G401 (cell line): ENCODE results near the gene DUSP8. TPM values are rescaled to one million over a fixed set of nuclear protein-coding genes. Genes with fewer than 3 reads are reported as not detected.

Experiments used
- DNase-seq: peaks from one replicate; pipeline ENCODE4 v3.0.0-alpha.2; 2015; ENCODE audit warnings: low spot score
- in situ Hi-C: cut with HindIII; loops from 2 replicates; pipeline ENCODE4 v1.10.0; 2016; ENCODE audit warnings: low sequenced_read_pairs, mixed read lengths
- total RNA-seq: library from RNA; depleted of rRNA; stranded (reverse); fragments of >200 nt; shearing (Covaris generic); gene quantifications from 2 replicates; pipeline ENCODE4 v1.2.3, GENCODE V29; 2014

DUSP8 gene
- total RNA-seq, 1 experiment from 2014 or later, result 8.9 TPM

DNA sequence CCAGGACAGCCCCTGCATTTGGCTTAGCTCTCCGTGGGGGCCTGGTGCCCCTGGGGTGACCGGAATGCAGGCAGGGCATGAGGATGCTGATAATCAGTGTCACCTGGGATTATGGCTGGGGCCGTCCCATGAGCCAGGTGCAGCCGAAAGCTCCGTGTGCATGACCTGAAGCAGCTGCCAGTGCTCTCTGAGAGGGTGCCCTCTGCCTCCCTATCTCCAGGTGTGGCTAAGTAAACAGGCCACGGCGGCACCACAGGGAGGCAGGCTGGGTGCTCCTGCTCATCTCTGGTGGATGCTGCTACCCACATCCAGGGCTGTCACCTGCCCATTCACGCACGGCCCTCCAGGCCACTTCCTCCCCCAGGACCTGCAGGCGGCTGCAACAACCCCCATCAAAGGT, 29.8 kb downstream of the DUSP8 start:
- no peak for DNase-seq
- in situ Hi-C loops, result no loop called here

DNA sequence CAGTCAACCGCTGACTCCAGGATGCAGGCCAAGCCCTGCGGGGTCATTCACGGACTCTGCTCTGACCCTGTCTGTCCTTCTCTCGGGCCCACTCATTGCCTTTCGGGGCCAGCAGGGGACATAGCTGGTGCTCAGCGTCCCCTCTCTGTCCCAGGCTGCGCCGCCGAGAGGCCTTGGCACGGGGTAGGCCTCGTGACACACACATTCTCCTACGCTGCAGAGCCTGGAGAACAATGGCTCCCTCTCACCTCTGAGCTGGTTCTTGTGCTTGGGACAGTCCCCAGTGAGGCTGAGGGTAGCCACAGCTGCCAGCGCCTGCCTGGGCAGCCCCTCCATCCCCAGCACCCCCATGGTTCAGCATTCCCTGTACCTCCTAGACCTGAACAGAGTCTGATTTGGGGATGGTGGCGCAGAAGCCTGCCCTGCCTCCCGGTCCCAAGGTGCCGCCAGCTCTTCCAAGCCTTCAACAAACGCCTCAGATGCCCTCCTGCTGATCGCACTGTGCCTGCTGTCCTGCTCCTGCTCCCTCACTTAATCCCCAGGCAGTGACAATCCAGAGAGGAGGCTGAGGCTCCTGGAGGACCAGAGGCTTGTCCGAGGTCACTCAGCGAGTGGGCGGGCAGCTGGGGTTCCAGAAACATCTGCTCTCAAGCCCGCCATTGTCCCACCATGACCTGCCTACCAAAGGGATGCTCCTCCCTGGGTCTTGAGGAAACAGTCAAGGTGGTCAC, 30.4 kb downstream of the DUSP8 start:
- no peak for DNase-seq
- in situ Hi-C loops, result no loop called here

DNA sequence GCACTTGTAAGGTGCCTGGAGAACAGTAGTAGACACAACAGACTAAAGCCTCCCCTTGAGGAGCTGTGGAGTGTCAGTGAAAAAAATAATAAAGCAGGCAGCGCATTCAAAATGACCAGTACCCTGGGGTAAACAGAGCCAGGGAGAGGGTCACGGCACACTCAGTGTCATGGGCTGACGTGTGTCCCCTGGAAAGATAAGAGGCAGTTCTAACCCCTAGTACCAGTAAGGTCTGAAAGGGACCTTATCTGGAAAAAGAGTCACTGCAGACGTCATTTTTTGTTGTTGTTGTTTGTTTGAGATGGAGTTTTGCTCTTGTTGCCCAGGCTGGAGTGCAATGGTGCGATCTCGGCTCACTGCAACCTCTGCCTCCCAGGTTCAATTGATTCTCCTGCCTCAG, 32.0 kb downstream of the DUSP8 start:
- DNase-seq, result no peak
- in situ Hi-C loops, result no loop called here

DNA sequence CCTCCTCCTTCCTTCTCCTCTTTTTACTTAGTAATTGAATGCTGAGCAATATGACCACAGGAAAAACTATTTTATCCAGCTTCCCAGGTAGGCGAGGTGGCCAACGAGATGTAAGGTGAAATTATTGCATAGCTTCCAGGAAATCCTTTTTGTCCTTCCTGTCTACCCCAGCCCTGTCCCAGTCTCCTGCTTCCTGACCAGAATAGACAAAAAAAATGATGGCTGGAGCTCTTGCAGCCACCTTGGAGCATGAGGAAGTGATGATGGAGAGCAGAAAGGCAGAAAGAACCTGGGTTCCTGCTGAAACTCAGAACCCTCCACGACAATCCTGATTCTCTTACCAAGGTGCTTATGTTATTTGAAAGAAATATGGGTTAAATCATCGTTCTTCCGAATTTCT, 33.9 kb downstream of the DUSP8 start:
- no peak for DNase-seq
- in situ Hi-C loops, result loop anchor here (10.0 kb wide), 1 partner anchor 87 kb away; the partner anchor contains the start of genes KRTAP5-4 and KRTAP5-5

DNA sequence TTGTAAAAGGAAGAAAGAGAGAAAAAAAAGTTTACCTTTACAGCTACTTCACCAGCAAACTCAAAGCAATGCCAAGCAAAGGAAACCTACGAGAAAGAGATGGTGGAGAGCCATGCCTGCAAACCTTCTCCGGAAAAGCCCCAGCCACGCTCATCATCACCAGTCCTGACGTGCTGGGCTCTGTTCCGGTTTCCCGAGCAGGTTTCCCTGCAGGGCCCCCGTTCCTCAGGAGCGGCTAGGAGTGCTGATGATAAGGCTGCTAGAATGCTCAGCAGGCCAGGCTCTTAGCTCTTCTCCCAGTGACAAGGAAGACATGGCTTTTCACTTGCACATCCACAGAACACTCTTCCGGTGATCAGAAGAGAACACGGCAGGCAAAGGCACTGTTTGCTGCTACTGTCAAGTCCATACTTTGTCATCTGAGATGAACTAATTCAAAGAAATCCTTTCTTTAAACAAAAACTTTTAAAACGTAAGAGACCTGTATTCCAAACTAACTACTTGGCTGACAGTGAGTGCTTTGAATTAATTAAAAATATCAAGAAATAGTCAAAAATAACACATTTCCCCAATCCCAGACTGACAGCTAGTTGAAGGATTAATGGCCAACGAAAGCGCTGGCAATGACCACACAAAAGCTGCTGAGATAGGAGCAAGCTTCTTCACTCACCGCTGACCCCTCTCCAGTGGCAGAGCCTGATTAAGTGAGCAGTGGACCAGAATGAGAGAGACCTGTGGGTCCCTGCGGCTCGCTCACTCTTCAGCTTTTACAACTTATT, 35.8 kb downstream of the DUSP8 start:
- no peak for DNase-seq
- in situ Hi-C loops, result loop anchor here (10.0 kb wide), 1 partner anchor 89 kb away; the partner anchor contains the start of genes KRTAP5-4 and KRTAP5-5

DNA sequence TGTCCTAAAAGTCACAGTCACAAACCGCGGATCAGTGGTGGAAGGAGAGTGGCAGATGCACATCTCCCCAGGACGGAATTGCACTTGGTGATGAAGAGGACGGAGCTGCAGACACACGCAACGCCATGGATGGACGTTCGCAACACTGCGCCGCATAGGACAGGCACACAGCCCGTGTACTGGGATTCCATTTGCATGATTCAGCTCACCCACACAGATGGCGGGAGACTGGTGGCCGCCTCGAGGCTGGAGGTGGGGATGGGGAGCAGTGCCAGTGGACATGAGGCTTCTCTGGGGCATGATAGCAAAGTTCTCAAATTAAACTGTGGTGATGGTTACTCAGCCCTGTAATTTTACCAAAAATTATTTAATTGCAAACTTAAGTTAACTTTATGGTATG, 37.4 kb downstream of the DUSP8 start:
- no peak for DNase-seq
- in situ Hi-C loops, result loop anchor here (10.0 kb wide), 1 partner anchor 90 kb away; the partner anchor contains the start of genes KRTAP5-4 and KRTAP5-5

DNA sequence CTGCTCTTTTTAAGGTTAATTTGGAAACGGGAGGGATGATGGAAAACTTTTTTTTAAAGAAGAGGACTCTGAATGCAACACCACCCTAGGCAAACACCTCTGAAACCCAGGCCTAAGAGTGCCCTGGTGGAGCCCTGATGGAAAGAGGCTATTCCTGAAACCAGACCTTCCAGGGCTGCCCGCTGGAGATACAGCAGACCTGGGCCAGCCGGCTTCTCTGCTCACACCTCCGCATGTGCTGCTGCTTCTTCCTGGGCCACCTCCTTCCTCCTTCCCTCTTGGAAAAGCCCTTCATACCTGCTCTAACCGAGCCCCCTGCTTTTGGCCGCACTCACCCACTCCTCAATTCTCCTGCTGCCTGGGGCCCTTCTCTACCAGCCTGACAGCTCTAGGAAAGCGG, 37.9 kb downstream of the DUSP8 start:
- in situ Hi-C loops, result loop anchor here (10.0 kb wide), 1 partner anchor 91 kb away; the partner anchor contains the start of genes KRTAP5-4 and KRTAP5-5

DNA sequence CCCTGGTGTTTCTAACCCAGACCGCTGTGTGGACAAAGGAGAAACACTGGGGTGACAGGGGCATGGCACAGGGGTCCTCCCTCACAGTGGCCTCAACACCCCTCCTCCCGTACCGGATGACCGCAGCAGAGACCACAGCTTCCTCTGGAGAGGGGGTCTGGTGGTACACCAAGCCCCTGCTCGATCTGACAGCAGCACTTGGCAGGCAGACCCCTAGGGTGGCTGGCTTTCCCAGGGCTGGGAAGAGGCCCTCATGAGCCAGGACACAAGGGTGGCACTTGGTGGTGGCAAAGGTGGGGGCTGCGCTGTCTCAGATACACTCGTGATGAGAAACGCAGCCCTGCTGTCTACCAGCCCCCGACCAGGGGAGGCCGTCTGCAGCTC, 38.7 kb downstream of the DUSP8 start:
- no peak for DNase-seq
- in situ Hi-C loops, result loop anchor here (10.0 kb wide), 1 partner anchor 91 kb away; the partner anchor contains the start of genes KRTAP5-4 and KRTAP5-5

More for the DNA sequence above, 37.9 kb downstream of the DUSP8 start:
- DNase-seq, result no peak

DNA sequence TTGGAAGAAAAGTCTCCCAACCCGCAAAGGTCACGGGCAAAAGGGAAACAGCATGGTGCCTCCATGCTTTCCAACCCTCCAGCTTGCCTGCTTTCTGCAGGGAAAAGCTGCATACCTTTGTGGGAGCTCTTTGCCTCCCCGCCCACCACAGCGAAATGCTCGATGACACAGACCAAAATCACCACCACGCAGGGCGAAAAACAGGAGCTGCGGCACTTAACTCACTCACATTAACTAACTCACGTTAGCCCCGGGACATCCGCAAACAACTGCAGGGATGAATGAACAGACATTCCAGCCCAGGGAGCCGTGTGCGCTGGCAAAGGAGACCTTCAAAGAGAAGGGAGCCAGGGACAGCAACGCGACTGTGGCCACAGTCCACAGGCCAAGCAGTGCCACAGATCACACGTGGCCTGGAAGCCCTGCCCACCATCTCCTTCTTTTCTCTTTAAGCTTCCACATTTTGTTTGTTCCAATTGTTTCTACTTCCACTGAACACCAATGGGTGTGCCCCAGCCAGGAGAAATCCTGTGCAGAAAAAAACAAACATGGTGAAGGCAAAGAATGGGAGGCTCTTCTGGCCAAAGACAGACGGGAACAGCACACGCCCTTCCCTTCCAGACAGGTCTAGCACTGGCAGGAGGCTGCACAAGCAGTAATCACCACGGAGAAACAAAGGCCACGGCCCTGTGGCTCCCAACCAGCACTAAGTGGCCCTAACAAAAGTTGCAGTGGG, 39.3 kb downstream of the DUSP8 start:
- in situ Hi-C loops, result loop anchor here (10.0 kb wide), 1 partner anchor 92 kb away; the partner anchor contains the start of genes KRTAP5-4 and KRTAP5-5
- DNase-seq, result no peak

DNA sequence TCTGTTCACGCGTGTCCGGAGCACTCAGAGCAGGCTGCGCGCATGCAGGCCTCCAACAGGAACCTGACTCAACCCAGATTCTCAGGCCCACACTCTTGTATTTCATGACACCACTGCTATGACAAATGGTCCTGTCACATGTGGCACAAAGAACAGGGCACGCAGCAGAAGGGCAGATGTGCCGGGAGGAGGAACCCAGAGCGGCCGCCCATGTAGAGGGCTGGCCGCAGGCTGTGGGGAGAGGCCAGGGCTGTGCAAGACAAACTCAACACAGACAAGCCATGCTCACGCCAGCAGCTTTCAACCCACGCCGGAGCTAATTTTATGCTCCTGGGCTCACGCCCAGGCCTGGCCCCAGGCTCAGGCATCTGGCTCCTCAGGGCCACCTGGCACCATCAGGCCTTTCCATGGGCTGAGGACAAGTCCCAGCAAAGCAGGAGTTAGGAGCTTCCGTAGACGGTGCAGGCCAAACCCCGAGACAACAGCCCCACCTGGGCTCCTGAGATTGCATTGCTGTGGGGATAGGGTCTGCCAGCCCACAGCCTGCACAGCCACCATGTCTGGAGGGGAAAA, 40.0 kb downstream of the DUSP8 start:
- in situ Hi-C loops, result loop anchor here (10.0 kb wide), 1 partner anchor 93 kb away; the partner anchor contains the start of genes KRTAP5-4 and KRTAP5-5

DNA sequence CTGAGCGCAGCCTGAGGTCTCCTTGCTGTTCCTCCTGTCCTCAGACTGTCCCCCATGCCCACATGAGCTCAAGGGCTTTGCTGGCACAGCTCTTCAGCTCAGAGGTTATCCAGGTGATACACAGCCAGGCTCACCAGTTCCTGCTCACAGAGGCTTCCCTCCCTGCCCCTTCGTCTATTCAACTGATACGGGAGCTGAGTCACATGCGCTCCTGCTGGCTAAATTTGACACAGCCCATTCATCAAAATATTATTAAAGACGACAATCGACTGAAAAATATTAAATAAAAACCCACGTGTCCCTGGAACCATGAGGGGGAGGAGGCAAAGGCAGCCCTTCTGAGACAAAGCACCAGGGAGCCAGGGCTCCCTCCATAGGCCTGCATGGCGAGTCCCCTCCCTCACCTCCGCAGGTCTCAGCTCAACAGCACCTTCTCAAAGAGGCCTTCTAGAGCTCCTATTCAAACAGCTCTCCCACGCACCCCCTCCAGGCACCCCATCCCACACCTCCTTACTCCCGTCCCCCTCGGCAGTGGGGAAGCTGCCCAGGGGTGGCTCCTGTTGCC, 40.5 kb downstream of the DUSP8 start:
- in situ Hi-C loops, result loop anchor here (10.0 kb wide), 1 partner anchor 93 kb away; the partner anchor contains the start of genes KRTAP5-4 and KRTAP5-5
- DNase-seq, result peak; percentile 39

More for the DNA sequence above, 40.0 kb downstream of the DUSP8 start:
- peak; percentile 94 for DNase-seq

DNA sequence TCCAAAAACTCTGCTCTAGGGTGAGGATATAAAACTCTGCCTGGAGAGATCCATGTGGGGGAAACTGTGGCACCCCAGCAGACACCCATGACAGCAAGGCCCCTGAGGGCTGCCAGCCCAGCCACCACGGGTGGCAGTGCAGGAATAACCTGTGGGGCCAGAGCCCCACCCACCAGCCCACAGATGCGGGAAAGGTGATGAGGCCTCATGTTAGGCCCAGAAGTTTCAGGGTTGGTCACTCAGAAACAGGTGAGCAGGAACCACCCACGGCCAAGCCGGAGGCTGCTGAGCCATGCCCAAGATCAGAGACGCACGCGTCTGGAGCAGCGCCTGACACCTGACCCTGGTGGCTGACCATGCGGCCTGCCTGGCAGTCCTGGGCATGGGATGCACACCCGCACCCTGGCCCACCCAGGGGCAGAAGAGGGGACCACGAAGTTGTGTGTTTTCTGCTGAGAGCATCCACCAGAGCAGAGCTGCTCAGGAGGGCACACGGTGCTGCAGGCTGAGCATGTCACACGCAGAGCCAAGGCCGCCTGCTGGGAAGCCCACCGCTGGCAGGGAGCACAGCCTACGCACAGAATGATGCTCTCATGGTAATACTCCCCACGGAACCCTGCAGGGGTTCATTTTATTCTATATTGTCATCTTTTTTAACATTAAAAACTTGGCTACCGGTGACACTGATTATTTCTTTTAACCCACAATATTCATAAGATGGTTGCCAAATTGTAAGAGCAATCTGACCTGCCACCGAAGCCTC, 41.2 kb downstream of the DUSP8 start:
- DNase-seq, result no peak
- in situ Hi-C loops, result loop anchor here (10.0 kb wide), 1 partner anchor 94 kb away; the partner anchor contains the start of genes KRTAP5-4 and KRTAP5-5

DNA sequence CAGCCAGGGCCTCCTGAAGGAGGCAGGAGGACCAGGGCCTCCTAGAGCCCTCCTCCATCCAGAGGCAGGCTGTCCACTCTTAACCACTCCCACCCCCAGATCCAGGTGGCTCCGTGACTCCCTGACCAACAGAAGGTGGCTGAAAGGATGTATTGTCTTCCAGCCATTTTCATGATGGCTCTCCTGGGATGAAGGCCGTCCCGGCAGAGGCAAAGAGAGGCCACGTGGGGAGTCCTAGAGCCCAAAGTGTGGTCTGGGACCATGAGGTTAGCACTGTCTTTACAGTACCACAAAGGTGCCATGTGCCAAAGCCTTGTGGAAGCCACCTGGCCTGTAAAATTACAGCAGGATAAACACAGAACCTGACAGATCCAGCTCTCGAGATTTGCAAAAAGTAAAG, 42.3 kb downstream of the DUSP8 start:
- in situ Hi-C loops, result loop anchor here (10.0 kb wide), 1 partner anchor 95 kb away; the partner anchor contains the start of genes KRTAP5-4 and KRTAP5-5
- DNase-seq, result no peak

DNA sequence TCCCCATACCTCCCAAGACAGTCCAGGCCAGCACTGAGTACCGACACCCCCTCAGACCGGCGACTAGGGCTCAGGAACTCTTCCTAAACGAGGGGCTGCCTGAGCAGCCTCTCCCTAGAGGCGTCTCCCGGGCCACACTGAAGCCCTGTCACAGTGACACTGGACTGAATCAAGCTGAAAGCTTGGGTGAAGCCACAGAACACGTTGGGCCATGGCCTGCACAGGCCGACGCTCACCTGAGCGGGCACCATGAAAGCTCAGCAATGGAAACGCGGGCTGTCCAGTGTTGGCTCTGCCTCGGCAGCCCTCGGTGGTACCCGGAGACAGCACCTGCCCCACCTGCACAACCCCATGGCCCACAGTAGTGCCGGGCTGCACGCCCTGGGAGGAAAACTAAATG, 42.8 kb downstream of the DUSP8 start:
- no peak for DNase-seq
- in situ Hi-C loops, result no loop called here

DNA sequence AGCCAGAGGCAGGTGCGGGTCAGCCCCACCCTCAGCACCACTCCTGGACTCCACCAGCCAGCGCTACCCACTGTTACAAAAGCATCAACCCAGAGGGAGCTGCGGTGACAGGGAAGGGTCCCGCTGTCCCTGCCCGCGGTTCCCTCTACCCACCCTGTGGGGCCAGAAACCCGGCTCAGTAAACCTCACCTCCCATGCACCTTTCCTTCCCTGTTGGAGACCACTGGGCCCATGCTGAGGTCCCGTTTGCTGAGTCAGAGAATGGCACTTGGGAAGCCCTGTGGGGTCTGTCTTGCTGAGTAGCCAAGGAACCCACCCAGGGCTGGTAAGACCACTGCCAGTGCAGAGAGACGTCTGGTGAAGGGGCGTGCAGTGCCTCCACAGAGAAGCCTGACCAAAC, 43.4 kb downstream of the DUSP8 start:
- no peak for DNase-seq
- in situ Hi-C loops, result no loop called here

DNA sequence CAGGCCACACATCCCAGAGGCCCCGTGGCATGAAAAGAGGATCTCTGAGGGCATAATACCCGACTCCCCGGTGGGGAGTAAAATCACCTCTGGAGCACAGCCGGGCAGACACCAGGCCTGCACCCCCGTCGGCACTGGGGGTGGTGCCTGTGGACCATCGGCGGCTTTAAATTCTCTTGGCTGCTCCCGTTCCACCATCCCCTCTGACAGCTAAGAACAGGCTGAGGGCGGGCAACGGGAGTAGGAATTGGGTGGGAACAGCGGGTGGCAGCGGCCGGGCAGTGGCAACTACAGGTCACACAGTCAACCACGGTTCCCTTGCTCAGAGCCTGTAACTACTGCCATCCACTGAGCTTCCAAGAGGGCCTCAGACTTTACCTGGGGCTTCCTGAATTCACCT, 45.3 kb downstream of the DUSP8 start:
- in situ Hi-C loops, result no loop called here
- no peak for DNase-seq

DNA sequence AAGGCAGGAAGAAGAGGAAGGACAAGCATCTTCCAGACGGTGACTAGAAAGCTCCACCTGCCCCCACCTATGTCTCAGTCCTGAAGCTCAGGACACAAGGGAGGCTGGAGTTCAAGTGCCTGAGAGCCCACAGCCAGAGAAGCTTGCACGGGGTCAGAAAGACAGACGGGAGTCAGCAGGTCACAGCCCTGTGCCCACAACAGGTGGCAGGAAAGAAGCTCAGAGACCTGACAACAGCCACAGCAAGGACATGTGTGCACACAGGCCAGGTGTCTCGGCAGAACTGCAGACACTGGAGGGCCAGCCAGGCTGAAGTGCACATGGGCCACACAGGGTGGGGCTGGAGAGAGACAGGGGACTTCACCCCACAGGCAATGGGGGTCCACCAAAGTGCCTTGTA, 48.3 kb downstream of the DUSP8 start:
- in situ Hi-C loops, result no loop called here
- DNase-seq, result no peak

DNA sequence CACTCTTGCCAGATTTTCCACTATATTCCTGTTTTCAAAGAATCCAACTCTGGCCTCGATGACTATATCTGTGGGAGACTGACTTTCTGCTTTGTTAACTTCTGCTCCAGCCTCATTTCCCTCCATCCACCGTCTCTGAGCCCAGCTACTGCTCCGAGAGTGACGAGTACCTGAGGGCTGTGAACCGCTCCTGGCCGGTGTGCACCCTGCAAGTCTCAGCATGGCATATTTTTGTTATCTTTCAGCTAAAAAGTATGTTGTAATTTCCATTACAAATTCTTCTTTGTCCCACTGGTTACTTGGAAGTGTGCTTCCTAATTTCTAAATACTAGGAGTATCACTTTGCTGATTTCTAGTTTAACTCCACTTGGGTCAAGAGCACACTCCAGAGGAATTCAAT, 49.0 kb downstream of the DUSP8 start:
- no peak for DNase-seq
- in situ Hi-C loops, result no loop called here
